Stimulated activated CD4-positive, alpha-beta T cell treated with anti-CD3 and anti-CD28 coated beads, TNF-alpha, amount 100 ng/mL, for 48 hours (primary cell): Measurements from ENCODE around the gene UBC.

Source experiments
- DNase-seq, 3 donors: peaks; one replicate each; pipeline ENCODE4 v3.0.0-alpha.2; 2020; ENCODE audit warnings: low read depth in 3 of 3

Gene UBC

DNA sequence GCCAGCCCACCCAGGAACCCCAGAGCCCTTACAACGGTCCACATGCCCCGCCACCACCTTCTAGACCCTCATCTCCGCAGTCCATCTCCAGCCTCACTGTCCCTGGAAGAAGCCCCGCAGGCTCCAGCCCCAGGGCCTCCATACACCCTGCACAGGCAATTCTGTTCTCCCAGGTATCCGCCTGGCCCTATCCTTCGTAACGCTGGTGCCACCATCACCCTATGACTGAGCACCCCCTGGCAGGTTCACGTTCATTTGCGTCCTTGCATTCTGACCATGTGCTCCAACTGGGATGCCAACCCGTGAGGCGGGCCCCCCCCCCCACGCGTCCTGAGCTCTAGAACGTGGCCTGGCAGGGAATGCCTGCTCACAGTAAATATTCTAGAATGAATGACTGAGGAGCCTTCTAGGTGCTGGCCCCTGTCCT, 50.1 kb downstream of the UBC start:
- DNase-seq, result no peak

DNA sequence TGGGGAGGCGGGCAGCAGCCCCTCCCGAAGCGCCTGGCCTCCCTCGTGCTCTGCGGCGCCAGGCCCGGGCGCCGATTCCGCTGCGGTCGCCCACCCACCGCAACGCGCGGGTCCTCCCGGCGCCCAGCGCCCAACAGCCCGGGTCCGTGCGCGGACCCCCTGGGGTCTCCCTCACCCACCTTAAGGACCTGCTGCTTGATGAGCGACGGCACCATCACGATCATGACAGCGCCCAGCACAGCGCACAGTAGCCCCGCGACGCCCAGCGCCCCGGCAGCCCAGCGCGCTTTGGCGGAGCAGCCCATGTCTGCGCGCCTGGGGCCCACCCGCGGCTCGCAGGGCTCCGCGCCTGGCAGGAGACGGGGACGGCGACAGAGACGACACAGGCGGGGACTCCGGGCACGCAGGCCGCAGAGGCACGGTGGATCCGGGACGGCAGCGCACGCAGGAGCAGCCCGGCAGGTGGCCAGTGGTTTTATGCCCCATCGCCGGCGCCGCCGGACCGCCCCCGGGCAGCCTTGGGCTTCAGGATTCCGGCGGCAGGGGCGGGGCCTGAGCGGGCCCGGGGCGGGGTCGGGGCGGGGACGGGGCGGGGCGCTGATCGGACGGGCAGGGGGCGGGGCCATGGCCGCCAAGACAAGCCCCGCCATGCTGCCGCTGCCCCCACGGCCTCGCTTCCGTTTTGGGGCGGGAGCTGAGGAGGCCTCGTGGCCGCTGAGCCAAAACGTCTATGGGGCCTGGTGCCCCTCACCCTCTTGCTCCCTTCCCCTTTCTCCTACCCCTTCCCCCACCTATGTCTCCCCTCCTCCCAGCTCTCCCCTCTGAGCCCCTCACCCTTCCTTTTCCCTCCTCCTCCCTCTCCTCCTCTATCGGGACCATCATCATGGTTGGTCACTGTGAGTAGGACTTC, 50.8 kb downstream of the UBC start, which contains the start of gene SCARB1:
Gene SCARB1, minus strand, starts transcription at position 449 of the 910 bp plus-strand sequence. Its CDS starts 144 bp downstream, at position 305.
- DNase-seq, result peak; percentile 61 to 75 (median 66)

DNA sequence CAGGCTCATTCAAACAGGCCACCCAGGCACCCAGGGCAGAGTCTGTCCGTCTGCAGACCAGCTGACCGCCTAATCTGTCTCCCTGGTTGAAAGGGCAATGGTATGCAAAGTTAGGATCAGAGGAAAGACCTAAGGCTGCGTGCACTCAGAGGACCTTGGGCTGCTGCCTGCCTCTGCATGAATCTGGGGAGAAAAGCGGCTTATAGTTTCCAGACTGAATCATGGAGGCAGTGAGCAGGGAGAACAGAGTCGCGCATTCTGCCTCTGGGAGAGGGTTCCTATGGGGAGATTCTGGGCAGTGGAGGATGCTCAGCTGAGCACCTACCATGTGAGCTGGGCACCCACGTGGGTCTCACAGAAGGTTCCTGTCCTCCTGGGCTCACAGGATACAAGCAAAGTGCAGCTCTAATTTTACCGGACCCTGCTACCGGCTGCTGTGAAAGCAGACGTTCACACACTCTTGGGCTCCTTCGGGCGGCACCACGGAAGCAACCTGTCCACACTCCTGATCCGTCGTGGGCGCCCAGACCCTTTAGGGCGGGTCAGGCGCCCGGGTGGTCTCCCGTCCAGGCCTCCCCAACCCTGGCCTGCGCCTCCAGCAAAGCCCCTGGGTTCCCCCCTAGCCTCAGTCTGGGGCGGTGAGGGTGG, 51.6 kb downstream of the UBC start:
- no peak for DNase-seq

DNA sequence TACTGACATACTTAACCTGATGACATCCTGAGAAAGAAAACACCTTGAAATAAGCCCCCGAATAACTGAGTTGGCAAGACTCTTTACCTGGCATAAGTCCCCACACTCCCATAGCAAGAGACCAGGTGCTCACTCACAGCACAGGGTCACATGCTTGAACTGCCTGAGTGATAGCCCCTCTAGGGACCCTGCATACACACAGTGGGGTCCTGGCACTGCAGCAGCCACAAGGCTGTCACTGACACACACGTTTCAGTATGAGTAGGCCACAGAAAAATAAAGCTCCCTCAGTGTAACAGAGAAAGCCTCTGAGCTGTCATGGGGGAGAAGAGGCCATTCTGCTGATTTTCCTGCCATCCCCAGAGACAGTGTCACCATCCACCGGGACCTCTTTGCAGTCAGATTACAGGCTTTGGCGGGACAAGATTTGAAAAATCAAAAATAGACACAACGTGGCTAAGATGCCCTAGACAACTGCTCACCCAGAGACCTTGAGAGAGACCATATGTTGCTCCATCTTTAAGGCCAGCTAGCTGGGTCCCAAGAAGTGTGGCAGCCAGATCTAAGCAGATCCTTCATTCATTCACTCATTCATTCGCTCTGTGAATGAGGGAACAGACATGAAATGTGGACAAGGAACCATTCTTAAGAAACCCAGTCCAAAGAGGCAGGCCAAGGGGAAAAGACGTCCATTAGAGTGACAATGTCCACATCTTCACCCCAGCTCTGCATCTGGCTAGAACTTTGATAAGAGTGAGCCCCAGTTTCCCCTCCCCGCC, 52.4 kb downstream of the UBC start:
- no peak for DNase-seq
